Mesenteric fat pad (tissue), 1 donor: ENCODE measurements around the gene ZNF329. TPM values are rescaled to one million over a fixed set of nuclear protein-coding genes. Genes with fewer than 3 reads are reported as not detected.

Source experiments
- total RNA-seq: library from RNA; stranded (reverse); fragmentation: NEBNext Ultra II Directional; extraction: Animal tissue kit (Norgen Biotek cat#: 25700); gene quantifications from one replicate; pipeline ENCODE4 v1.2.1, GENCODE V29; 2021
- donor health status: DM: yes; HTN: yes; CAD: no.

The ZNF329 gene
- total RNA-seq, 1 donor from 2014 or later = 8.3 TPM

Other genes starting within 250 kb of the ZNF329 start
- 11.1 TPM for gene ZNF417, start 234.2 kb downstream of the ZNF329 start, total RNA-seq
- 5.2 TPM for gene ZNF418, start 215.4 kb downstream of the ZNF329 start, total RNA-seq
- gene ZNF256, start 203.1 kb downstream of the ZNF329 start, total RNA-seq = 4.0 TPM
- 1.3 TPM for gene C19orf18, start 176.3 kb downstream of the ZNF329 start, total RNA-seq
- gene ZNF606, start 148.0 kb downstream of the ZNF329 start, total RNA-seq = 7.9 TPM
- not detected for gene ZSCAN1, start 116.8 kb downstream of the ZNF329 start, total RNA-seq
- gene ZNF135, start 91.5 kb downstream of the ZNF329 start, total RNA-seq = 3.5 TPM
- gene ZSCAN18, start 52.6 kb downstream of the ZNF329 start, total RNA-seq = 34.8 TPM
- 20.5 TPM for gene ZNF274, start 32.3 kb upstream of the ZNF329 start, total RNA-seq
- gene ZNF544, start 78.1 kb upstream of the ZNF329 start, total RNA-seq = 25.2 TPM
- 5.1 TPM for gene ZNF8, start 128.2 kb upstream of the ZNF329 start, total RNA-seq
- gene ERVK3-1, start 154.6 kb upstream of the ZNF329 start, total RNA-seq = 30.6 TPM
- gene ZSCAN22, start 176.2 kb upstream of the ZNF329 start, total RNA-seq = 2.5 TPM
- 8.4 TPM for gene A1BG, start 202.7 kb upstream of the ZNF329 start, total RNA-seq
- 0.19 TPM for gene ZNF497, start 212.0 kb upstream of the ZNF329 start, total RNA-seq
- 0.48 TPM for gene ZNF837, start 230.2 kb upstream of the ZNF329 start, total RNA-seq
- 673 TPM for gene RPS5, start 236.5 kb upstream of the ZNF329 start, total RNA-seq
- not detected for gene RNF225, start 244.9 kb upstream of the ZNF329 start, total RNA-seq